Bronchial epithelial cell (primary cell): Measurements from ENCODE around the gene PLA1A. TPM values are rescaled to one million over a fixed set of nuclear protein-coding genes. Genes with fewer than 3 reads are reported as not detected.

Experiments
- DNase-seq: peaks from one replicate; pipeline ENCODE4 v3.0.0-alpha.2; 2010; ENCODE audit warnings: low read depth
- FAIRE-seq: peaks from 2 replicates; lab custom pipeline; 2011; peaks lifted over from hg19 to GRCh38; lab: Jason Lieb, UNC
- H3K27me3 ChIP-seq: 2 replicates; pipeline ENCODE4 v1.5.1; 2011; ENCODE audit warnings: low read length; ENCODE audit not compliant: control insufficient read depth, insufficient read depth
- H3K36me3 ChIP-seq: 2 replicates; pipeline ENCODE4 v1.5.1; 2011; ENCODE audit warnings: low read length; ENCODE audit not compliant: control insufficient read depth, insufficient read depth
- H3K4me3 ChIP-seq: 2 replicates; pipeline ENCODE4 v1.5.1; 2011; ENCODE audit warnings: mild to moderate bottlenecking, low read depth, low read length, control low read depth
- total RNA-seq: library from RNA; depleted of rRNA; stranded (reverse); fragments of >200 nt; gene quantifications from 2 replicates; pipeline ENCODE4 v1.2.1, GENCODE V29; 2014
- TF ChIP-seq, protein P1 (sequence below): IDR thresholded peaks from 2 replicates; pipeline ENCODE4 v1.5.1; 2011; ENCODE audit warnings: mild to moderate bottlenecking, moderate library complexity, low read length, control low read depth, inconsistent platforms; ENCODE audit not compliant: insufficient read depth, severe bottlenecking

Gene PLA1A
- total RNA-seq, 1 donor from 2014 or later, result not detected

DNA sequence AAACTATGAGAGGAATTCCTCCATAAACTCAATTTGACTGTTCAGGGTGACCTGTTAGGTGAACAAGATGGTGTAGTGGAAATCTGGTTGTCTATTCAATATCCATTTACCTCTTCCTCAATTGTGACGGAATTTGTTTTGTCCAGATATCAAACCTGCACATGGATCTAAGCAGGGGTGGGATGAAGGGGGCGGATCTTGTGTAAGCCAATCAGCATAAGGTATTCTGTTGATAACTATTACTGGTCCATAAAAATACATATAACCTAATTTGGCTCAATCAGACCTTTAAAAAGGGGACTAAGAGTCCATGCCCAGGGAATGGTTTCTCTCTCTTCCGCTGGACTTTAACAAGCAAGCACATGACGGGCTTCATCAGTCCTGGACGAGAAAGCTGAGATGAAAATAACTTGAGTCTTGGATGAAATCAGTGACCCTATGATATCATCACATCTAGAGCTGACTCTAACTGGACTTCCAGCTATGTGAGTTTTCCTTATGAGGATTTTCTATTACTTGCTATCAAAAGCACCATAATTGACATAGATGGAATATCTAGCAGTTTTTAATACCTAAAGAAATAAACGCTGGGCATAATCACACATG, 68.4 kb downstream of the PLA1A start:
- H3K27me3 ChIP-seq, result no peaks in the 10 kb centered on the region
- FAIRE-seq (no peak), DNase-seq (no peak)
- TF ChIP-seq, protein P1, sequence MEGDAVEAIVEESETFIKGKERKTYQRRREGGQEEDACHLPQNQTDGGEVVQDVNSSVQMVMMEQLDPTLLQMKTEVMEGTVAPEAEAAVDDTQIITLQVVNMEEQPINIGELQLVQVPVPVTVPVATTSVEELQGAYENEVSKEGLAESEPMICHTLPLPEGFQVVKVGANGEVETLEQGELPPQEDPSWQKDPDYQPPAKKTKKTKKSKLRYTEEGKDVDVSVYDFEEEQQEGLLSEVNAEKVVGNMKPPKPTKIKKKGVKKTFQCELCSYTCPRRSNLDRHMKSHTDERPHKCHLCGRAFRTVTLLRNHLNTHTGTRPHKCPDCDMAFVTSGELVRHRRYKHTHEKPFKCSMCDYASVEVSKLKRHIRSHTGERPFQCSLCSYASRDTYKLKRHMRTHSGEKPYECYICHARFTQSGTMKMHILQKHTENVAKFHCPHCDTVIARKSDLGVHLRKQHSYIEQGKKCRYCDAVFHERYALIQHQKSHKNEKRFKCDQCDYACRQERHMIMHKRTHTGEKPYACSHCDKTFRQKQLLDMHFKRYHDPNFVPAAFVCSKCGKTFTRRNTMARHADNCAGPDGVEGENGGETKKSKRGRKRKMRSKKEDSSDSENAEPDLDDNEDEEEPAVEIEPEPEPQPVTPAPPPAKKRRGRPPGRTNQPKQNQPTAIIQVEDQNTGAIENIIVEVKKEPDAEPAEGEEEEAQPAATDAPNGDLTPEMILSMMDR, result no peak
- no peak overlapping the region for H3K4me3 ChIP-seq
- H3K36me3 ChIP-seq, result peaks cover 1% of the 10 kb centered on the region

DNA sequence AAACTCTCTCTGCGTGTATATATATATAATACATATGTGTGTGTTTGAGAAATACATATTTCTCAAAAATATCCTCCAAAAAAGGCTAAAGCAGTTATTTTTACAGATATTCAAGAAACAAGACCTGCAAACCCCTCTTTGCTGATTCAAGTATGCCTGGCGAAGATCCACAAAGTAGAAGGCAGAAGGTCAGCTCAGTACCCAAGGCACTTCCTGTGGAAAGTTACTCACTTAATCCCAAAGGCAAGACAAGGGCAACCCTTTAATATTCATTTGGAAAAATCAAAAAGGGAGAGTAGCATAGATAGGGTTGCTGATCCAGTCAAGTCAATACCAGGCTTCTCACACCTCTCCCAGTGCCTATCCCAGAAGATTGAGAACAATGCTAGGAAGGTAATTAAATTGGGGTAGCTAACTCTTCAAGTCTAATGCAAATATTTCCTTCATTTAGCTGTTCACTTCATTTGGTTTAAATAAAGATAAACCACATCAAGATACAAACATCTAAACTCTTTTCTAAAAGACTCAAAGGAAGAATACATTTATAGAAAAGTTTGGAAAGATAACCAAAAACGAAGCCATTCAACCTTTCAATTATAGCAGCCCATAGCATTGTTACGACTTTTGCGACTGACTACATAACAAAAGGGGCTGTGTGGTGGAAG, 72.4 kb downstream of the PLA1A start:
- H3K36me3 ChIP-seq, result peaks cover 10% of the 10 kb centered on the region
- no peak overlapping the region for H3K4me3 ChIP-seq
- DNase-seq (no peak), FAIRE-seq (no peak)
- H3K27me3 ChIP-seq, result no peaks in the 10 kb centered on the region
- TF ChIP-seq, protein P1, result no peak

DNA sequence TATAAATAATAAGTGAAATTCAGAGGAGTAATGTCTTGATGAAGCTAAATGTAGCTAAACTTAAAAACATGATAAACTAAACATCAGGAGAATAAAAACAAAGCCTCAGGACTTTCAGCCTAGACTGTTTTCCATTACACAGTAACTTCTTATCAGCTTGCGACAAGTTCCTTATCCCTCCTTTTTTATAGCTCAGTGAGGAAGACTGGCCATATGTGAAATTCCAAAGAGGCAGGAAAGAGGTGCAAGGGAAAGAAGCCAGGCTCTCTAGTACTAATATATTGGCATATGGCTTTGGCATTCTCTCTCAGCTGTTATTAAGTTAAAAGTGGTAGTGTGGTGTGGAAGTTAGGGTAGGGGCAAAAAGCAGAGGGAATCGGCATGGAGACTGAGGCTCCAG, 75.1 kb downstream of the PLA1A start:
- FAIRE-seq (no peak), DNase-seq (no peak)
- TF ChIP-seq, protein P1, result no peak
- H3K36me3 ChIP-seq, result peaks cover 10% of the 10 kb centered on the region
- H3K4me3 ChIP-seq, result no peak overlapping the region
- no peaks in the 10 kb centered on the region for H3K27me3 ChIP-seq

DNA sequence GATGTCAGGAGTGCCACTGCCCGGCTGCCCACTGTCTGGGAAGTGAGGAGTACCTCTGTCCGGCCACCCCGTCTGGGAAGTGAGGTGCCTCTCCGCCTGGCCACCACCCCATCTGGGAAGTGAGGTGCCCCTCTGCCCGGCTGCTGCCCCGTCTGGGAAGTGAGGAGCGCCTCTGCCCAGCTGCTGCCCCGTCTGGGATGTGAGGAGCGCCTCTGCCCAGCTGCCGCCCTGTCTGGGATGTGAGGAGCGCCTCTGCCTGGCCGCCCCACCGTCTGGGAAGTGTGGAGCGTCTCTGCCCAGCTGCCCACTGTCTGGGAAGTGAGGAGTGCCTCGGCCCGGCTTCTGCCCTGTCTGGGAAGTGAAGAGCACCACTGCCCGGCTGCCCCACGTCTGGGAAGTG, 76.2 kb downstream of the PLA1A start:
- Histone ChIP-seq H3K36me3 (peaks cover 10% of the 10 kb centered on the region), H3K27me3 (no peaks in the 10 kb centered on the region), H3K4me3 (no peak overlapping the region)
- TF ChIP-seq, protein P1, result no peak
- FAIRE-seq (no peak), DNase-seq (no peak)

DNA sequence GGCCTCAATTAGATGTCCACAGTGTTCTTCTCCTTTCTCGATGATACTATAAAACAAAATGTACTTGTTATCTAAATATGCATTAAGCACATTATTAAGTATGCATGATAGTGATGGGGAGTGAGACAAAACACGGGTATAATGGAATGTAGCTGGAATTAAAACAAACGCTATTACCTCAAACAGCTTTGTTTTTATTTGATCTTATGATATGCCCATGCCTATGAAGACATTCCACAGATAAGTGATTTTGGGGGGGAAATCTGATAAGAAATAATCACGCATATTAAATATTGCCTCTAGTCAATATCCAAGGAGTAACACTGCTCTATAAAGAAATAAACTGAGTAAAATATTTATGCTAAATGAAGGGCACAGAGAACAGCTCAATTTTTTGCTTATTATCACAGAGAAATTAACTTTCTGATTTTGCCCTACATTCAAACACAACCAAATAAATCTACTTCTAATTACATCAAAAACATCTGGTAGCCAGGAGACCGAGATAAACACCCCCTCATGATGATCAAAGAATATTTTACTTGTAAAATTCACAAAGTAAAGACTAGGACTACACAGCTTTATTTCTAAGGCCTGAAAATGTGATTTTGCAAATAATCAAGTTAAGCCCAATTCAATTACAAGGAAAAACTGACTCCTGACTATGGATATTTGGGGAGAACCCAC, 77.6 kb downstream of the PLA1A start:
- Histone ChIP-seq H3K36me3 (peaks cover 8% of the 10 kb centered on the region), H3K27me3 (no peaks in the 10 kb centered on the region), H3K4me3 (no peak overlapping the region)
- no peak for FAIRE-seq
- DNase-seq, result no peak
- TF ChIP-seq, protein P1, result no peak
